HCT116 (cell line): ENCODE data around the gene PRPSAP1. TPM values are rescaled to one million over a fixed set of nuclear protein-coding genes. Genes with fewer than 3 reads are reported as not detected.

Source experiments
- ATAC-seq: fragments of 200-7000 bp; cut with Tn5 transposase; 2 replicates; pipeline ENCODE4 v1.9.1; 2020; ENCODE audit warnings: mild to moderate bottlenecking, moderate library complexity
- BruUV-seq: library from RNA; stranded (reverse); fragments of 400-500 nt; replicated peaks from 2 replicates; lab custom pipeline; 2021; lab: Mats Ljungman, UMichigan
- CTCF ChIA-PET: fragments of 300-600 bp; sonication (Branson Sonifier 250); formaldehyde crosslinking; loops from one replicate; lab custom pipeline; 2021; ENCODE audit warnings: antibody characterized with exemption; lab: Charles Lee
- POLR2A ChIA-PET: fragments of 300-600, 350-600 bp; sonication (Branson Sonifier 250); formaldehyde crosslinking; loops from one replicate; lab custom pipeline; 2021; ENCODE audit warnings: antibody characterized with exemption; lab: Charles Lee
- RAD21 ChIA-PET, 2 experiments: fragments of 300-600 bp; sonication (Branson Sonifier 250); formaldehyde crosslinking; loops; one replicate each; lab custom pipeline; 2023; ENCODE audit warnings: low total read pairs in 2 of 2; ENCODE audit not compliant: uncharacterized antibody in 2 of 2, unreplicated experiment in 2 of 2, low non-redundant PET in 1 of 2; lab: Charles Lee
- DNase-seq: peaks from one replicate; pipeline ENCODE4 v3.0.0-alpha.2; 2010; ENCODE audit warnings: low read depth, low spot score
- H2AFZ ChIP-seq: fragments of 200-600 bp; shearing (Covaris generic), sonication (generic); 2 replicates; pipeline ENCODE4 v1.6.1; 2017; ENCODE audit warnings: low read depth, mixed run types, mixed read lengths, antibody characterized with exemption, low read length; ENCODE audit not compliant: poor library complexity, severe bottlenecking
- H3K27ac ChIP-seq: 2 replicates; pipeline ENCODE4 v1.5.1; 2012; ENCODE audit warnings: low read depth, low read length
- H3K27me3 ChIP-seq: fragments of 200-600 bp; sonication (generic); 2 replicates; pipeline ENCODE4 v1.6.1; 2016; ENCODE audit warnings: mixed run types, low read length, mixed read lengths; ENCODE audit not compliant: insufficient read depth
- H3K36me3 ChIP-seq, 2 experiments: fragments of 200-500 bp in 1 of 2; fragments of 200-600 bp in 1 of 2; sonication (Bioruptor generic) in 1 of 2; sonication (generic) in 1 of 2; 2 replicates each; pipeline versions ENCODE4 v1.5.1 to v1.6.1; 2014 to 2016; ENCODE audit warnings: low read length in 2 of 2, inconsistent platforms in 1 of 2, mixed read lengths in 1 of 2, mixed run types in 1 of 2; ENCODE audit not compliant: insufficient read depth in 2 of 2, control insufficient read depth in 1 of 2
- H3K4me1 ChIP-seq, 2 experiments: fragments of 200-600 bp in 1 of 2; sonication (generic) in 1 of 2; 2 replicates each; pipeline versions ENCODE4 v1.5.1 to v1.6.1; 2012 to 2017; ENCODE audit warnings: low read length in 2 of 2, inconsistent platforms in 1 of 2, mild to moderate bottlenecking in 1 of 2, mixed read lengths in 1 of 2, mixed run types in 1 of 2, moderate library complexity in 1 of 2; ENCODE audit not compliant: insufficient read depth in 2 of 2, control insufficient read depth in 1 of 2
- H3K4me2 ChIP-seq: fragments of 200-600 bp; sonication (generic); 2 replicates; pipeline ENCODE4 v1.6.1; 2017; ENCODE audit warnings: mixed run types, low read length, mixed read lengths
- H3K4me3 ChIP-seq, 2 experiments: fragments of 200-600 bp in 1 of 2; sonication (generic) in 1 of 2; replicated peaks in 1 of 2; 2 replicates each; pipeline ENCODE4 v1.5.1; 2011 to 2016; ENCODE audit warnings: low read length in 2 of 2, control low read depth in 1 of 2, low read depth in 1 of 2, mild to moderate bottlenecking in 1 of 2, mixed read lengths in 1 of 2, mixed run types in 1 of 2
- H3K79me2 ChIP-seq: fragments of 200-600 bp; sonication (generic); 2 replicates; pipeline ENCODE4 v1.6.1; 2017; ENCODE audit warnings: mild to moderate bottlenecking, mixed run types, low read length, moderate library complexity, mixed read lengths; ENCODE audit not compliant: insufficient read depth
- H3K9ac ChIP-seq: fragments of 200-600 bp; sonication (generic); 2 replicates; pipeline ENCODE4 v1.6.1; 2016; ENCODE audit warnings: low read length, mixed read lengths
- H3K9me2 ChIP-seq: fragments of 200-600 bp; sonication (generic), shearing (Covaris generic); 2 replicates; pipeline ENCODE4 v1.6.1; 2017; ENCODE audit warnings: mixed run types, mild to moderate bottlenecking, moderate library complexity; ENCODE audit not compliant: insufficient read depth
- H3K9me3 ChIP-seq, 2 experiments: fragments of 200-500 bp in 1 of 2; fragments of 200-600 bp in 1 of 2; sonication (Bioruptor generic) in 1 of 2; sonication (generic) in 1 of 2; 2 replicates each; pipeline ENCODE4 v1.6.1; 2014 to 2017; ENCODE audit warnings: low read length in 2 of 2, mixed read lengths in 2 of 2, inconsistent platforms in 1 of 2, low read depth in 1 of 2, mild to moderate bottlenecking in 1 of 2, mixed run types in 1 of 2, moderate library complexity in 1 of 2; ENCODE audit not compliant: control insufficient read depth in 1 of 2, insufficient read depth in 1 of 2
- H4K20me1 ChIP-seq: fragments of 200-600 bp; sonication (generic), shearing (Covaris generic); 2 replicates; pipeline ENCODE4 v1.6.1; 2017; ENCODE audit warnings: mixed run types, mild to moderate bottlenecking, moderate library complexity; ENCODE audit not compliant: insufficient read depth
- CEBPB ChIP-seq: IDR thresholded peaks from 2 replicates; pipeline ENCODE4 v1.6.1; 2012; ENCODE audit warnings: low read depth
- EGR1 ChIP-seq: IDR thresholded peaks from 2 replicates; pipeline ENCODE4 v1.6.1; 2012; ENCODE audit warnings: low read depth
- ELF1 ChIP-seq: IDR thresholded peaks from 2 replicates; pipeline ENCODE4 v1.6.1; 2012; ENCODE audit warnings: low read depth, borderline replicate concordance
- EZH2phosphoT487 ChIP-seq: fragments of 200-600 bp; IDR thresholded peaks from 2 replicates; pipeline ENCODE4 v1.6.1; 2018; ENCODE audit warnings: antibody characterized with exemption, borderline replicate concordance
- FOSL1 ChIP-seq: IDR thresholded peaks from 2 replicates; pipeline ENCODE4 v1.6.1; 2012; ENCODE audit warnings: low read depth
- JUND ChIP-seq: IDR thresholded peaks from 2 replicates; pipeline ENCODE4 v1.6.1; 2012
- POLR2A ChIP-seq: IDR thresholded peaks from 2 replicates; pipeline ENCODE4 v1.7.0; 2011; ENCODE audit warnings: borderline replicate concordance; ENCODE audit not compliant: insufficient read depth, insufficient read length; ENCODE audit errors: extremely low read depth
- POLR2AphosphoS5 ChIP-seq: IDR thresholded peaks from 2 replicates; pipeline ENCODE4 v1.6.1; 2011; ENCODE audit warnings: mild to moderate bottlenecking, low read depth, low read length, moderate library complexity
- RAD21 ChIP-seq: IDR thresholded peaks from 2 replicates; pipeline ENCODE4 v1.6.1; 2012; ENCODE audit warnings: low read depth, mild to moderate bottlenecking
- REST ChIP-seq: IDR thresholded peaks from 2 replicates; pipeline ENCODE4 v1.6.1; 2012; ENCODE audit warnings: low read depth
- SIN3A ChIP-seq: IDR thresholded peaks from 2 replicates; pipeline ENCODE4 v1.6.1; 2012; ENCODE audit warnings: low read depth
- SP1 ChIP-seq: IDR thresholded peaks from 2 replicates; pipeline ENCODE4 v1.6.1; 2012; ENCODE audit warnings: low read depth
- TCF7L2 ChIP-seq: IDR thresholded peaks from 2 replicates; pipeline ENCODE4 v1.7.0; 2011; ENCODE audit warnings: borderline replicate concordance, inconsistent platforms; ENCODE audit not compliant: insufficient read depth, insufficient read length; ENCODE audit errors: extremely low read depth
- ZFX ChIP-seq: fragments of 450-650 bp; IDR thresholded peaks from 2 replicates; pipeline ENCODE4 v1.6.1; 2017
- intact Hi-C: fragments of 100-400 bp; cut with micrococcal nuclease; formaldehyde crosslinking; loops from 2 replicates; pipeline ENCODE4 v1.10.0; 2022
- total RNA-seq: library from RNA; stranded (reverse); gene quantifications from one replicate; pipeline ENCODE4 v1.2.1, GENCODE V29; 2021; ENCODE audit not compliant: unreplicated experiment

The PRPSAP1 gene
- total RNA-seq, 1 experiment from 2014 or later = 81.4 TPM

GRCh38 chr17:76297436-76297835, 56.3 kb downstream of the PRPSAP1 start (continued):
- TF ChIP-seq REST (no peak), POLR2A (no peak)

GRCh38 chr17:76296889-76297288, 56.8 kb downstream of the PRPSAP1 start:
- no peak for ATAC-seq
- no peaks in the 10 kb centered on the region for H3K9me3 ChIP-seq
- no TSS peak for BruUV-seq
- intact Hi-C loops = no loop called here
- no peak overlapping the region for H3K27ac ChIP-seq
- TF ChIP-seq POLR2AphosphoS5 (no peak), ELF1 (no peak), EGR1 (no peak), CEBPB (no peak), EZH2phosphoT487 (no peak), RAD21 (no peak), JUND (no peak), FOSL1 (no peak), SIN3A (no peak), SP1 (no peak), ZFX (no peak), TCF7L2 (no peak)
- no peak overlapping the region for H2AFZ ChIP-seq
- no peaks in the 10 kb centered on the region; a peak in 1 of 4 replicates for H3K36me3 ChIP-seq
- no peak overlapping the region for H3K4me3 ChIP-seq
- no peaks in the 10 kb centered on the region for H3K79me2 ChIP-seq
- no peaks in the 10 kb centered on the region for H3K9me2 ChIP-seq
- no peak overlapping the region for H3K9ac ChIP-seq
- no peaks in the 10 kb centered on the region for H4K20me1 ChIP-seq
- ChIA-PET CTCF (interaction anchor here (1.5 to 1.6 kb wide), 2 partner anchors 175 to 282 kb away, joined by 3 to 4 read pairs; no protein-coding TSS in a partner anchor), RAD21 (no interaction called here), POLR2A (no interaction called here)
- DNase-seq = no peak
- H3K27me3 ChIP-seq = no peaks in the 10 kb centered on the region
- H3K4me2 ChIP-seq = no peak overlapping the region
- no peaks in the 10 kb centered on the region for H3K4me1 ChIP-seq
